Measurements from ENCODE around the gene TMEM256.

Gene TMEM256

GRCh38 chr17:7429722-7430121 lies 25.8 kb upstream of the TMEM256 start:
- DNase-seq (ENCODE audit: low spot score): no peak

GRCh38 chr17:7428557-7428956 lies 24.7 kb upstream of the TMEM256 start, which contains the start of gene SPEM3:
SPEM3 (plus strand) TSS chr17:7428857; CDS start chr17:7428903, 46 bp downstream.
- no peak for DNase-seq (ENCODE audit: low spot score)

- DNase-seq (ENCODE audit: low spot score): no peak
Measured at GRCh38 chr17:7427549-7427948, 23.7 kb upstream of the TMEM256 start.

GRCh38 chr17:7426896-7427489 lies 23.1 kb upstream of the TMEM256 start:
- DNase-seq (ENCODE audit: low spot score): no peak

GRCh38 chr17:7426203-7426863 lies 22.4 kb upstream of the TMEM256 start:
- DNase-seq (ENCODE audit: low spot score): no peak

- DNase-seq (ENCODE audit: low spot score): no peak
Measured at GRCh38 chr17:7425756-7426155, 21.9 kb upstream of the TMEM256 start.

GRCh38 chr17:7425316-7425715 lies 21.4 kb upstream of the TMEM256 start, which contains the start of gene SPEM2:
SPEM2 (plus strand) TSS chr17:7425616; CDS start chr17:7425689, 73 bp downstream.
- DNase-seq (ENCODE audit: low spot score): no peak

GRCh38 chr17:7423679-7424078 lies 19.8 kb upstream of the TMEM256 start:
- no peak for DNase-seq (ENCODE audit: low spot score)

GRCh38 chr17:7421186-7421585 lies 17.3 kb upstream of the TMEM256 start:
- no peak for DNase-seq (ENCODE audit: low spot score)

- no peak for DNase-seq (ENCODE audit: low spot score)
Measured at GRCh38 chr17:7419819-7420610, 16.1 kb upstream of the TMEM256 start, which contains the start of gene SPEM1. SPEM1 (plus strand) TSS chr17:7420324; CDS start chr17:7420385, 61 bp downstream.

- no peak for DNase-seq (ENCODE audit: low spot score)
Measured at GRCh38 chr17:7418472-7419152, 14.7 kb upstream of the TMEM256 start.

- no peak for DNase-seq (ENCODE audit: low spot score)
Measured at GRCh38 chr17:7417056-7417655, 13.3 kb upstream of the TMEM256 start.

GRCh38 chr17:7416323-7416722 lies 12.4 kb upstream of the TMEM256 start:
- no peak for DNase-seq (ENCODE audit: low spot score)

- no peak for DNase-seq (ENCODE audit: low spot score)
Measured at GRCh38 chr17:7415784-7416183, 11.9 kb upstream of the TMEM256 start.

- no peak for DNase-seq (ENCODE audit: low spot score)
Measured at GRCh38 chr17:7414837-7415236, 10.9 kb upstream of the TMEM256 start.

- no peak for DNase-seq (ENCODE audit: low spot score)
Measured at GRCh38 chr17:7413346-7413985, 9.6 kb upstream of the TMEM256 start.

- no peak for DNase-seq (ENCODE audit: low spot score)
Measured at GRCh38 chr17:7411427-7411750, 7.5 kb upstream of the TMEM256 start.

- DNase-seq (ENCODE audit: low spot score): no peak
Measured at GRCh38 chr17:7410634-7411426, 6.9 kb upstream of the TMEM256 start.

GRCh38 chr17:7409716-7410115 lies 5.8 kb upstream of the TMEM256 start:
- no peak for DNase-seq (ENCODE audit: low spot score)

GRCh38 chr17:7408863-7409262 lies 5.0 kb upstream of the TMEM256 start:
- DNase-seq (ENCODE audit: low spot score): no peak

GRCh38 chr17:7408252-7408727 lies 4.4 kb upstream of the TMEM256 start:
- DNase-seq (ENCODE audit: low spot score): no peak

Measured in NAMALWA (cell line).